HG03097 (cell line): ENCODE results near the gene STARD13.
"Not testable (repeated sequence)": the region's sequence is repeated elsewhere in the genome, so short reads cannot be mapped to it uniquely, and the experiment has no call there.

Source experiments
- ATAC-seq: cut with Tn5 transposase; IDR thresholded peaks from one replicate; pipeline ENCODE4 v1.9.1; 2021; ENCODE audit not compliant: unreplicated experiment, low FRiP score

STARD13 gene

GRCh38 chr13:33258808-33259193, 26.8 kb downstream of the STARD13 start:
- no peak for ATAC-seq

GRCh38 chr13:33257841-33258807, 27.4 kb downstream of the STARD13 start:
- no peak for ATAC-seq

GRCh38 chr13:33256148-33256840, 29.3 kb downstream of the STARD13 start:
- ATAC-seq = no peak

- no peak for ATAC-seq
These were observed 33.4 kb downstream of the STARD13 start for GRCh38 chr13:33252135-33252534.

- no peak for ATAC-seq
These were observed 34.4 kb downstream of the STARD13 start for GRCh38 chr13:33251131-33251661.

GRCh38 chr13:33250609-33251008, 34.9 kb downstream of the STARD13 start:
- ATAC-seq = no peak

GRCh38 chr13:33249894-33250293, 35.7 kb downstream of the STARD13 start:
- ATAC-seq = no peak

GRCh38 chr13:33249066-33249465, 36.5 kb downstream of the STARD13 start:
- no peak for ATAC-seq

GRCh38 chr13:33245505-33246158, 39.9 kb downstream of the STARD13 start:
- no peak for ATAC-seq

GRCh38 chr13:33244907-33245287, 40.7 kb downstream of the STARD13 start:
- ATAC-seq = no peak

GRCh38 chr13:33244210-33244906, 41.2 kb downstream of the STARD13 start:
- ATAC-seq = no peak

GRCh38 chr13:33242984-33243617, 42.5 kb downstream of the STARD13 start:
- no peak for ATAC-seq

- not testable (repeated sequence) for ATAC-seq
These were observed 43.2 kb downstream of the STARD13 start for GRCh38 chr13:33242372-33242771.

- ATAC-seq = no peak
These were observed 49.5 kb downstream of the STARD13 start for GRCh38 chr13:33236021-33236420.

- ATAC-seq = no peak
These were observed 50.0 kb downstream of the STARD13 start for GRCh38 chr13:33235564-33235963.

GRCh38 chr13:33235078-33235477, 50.5 kb downstream of the STARD13 start:
- no peak for ATAC-seq

- ATAC-seq = no peak
These were observed 52.0 kb downstream of the STARD13 start for GRCh38 chr13:33233547-33233946.

- ATAC-seq = no peak
These were observed 52.7 kb downstream of the STARD13 start for GRCh38 chr13:33232883-33233282.

- ATAC-seq = no peak
These were observed 54.2 kb downstream of the STARD13 start for GRCh38 chr13:33231339-33231738.
